Hematopoietic multipotent progenitor cell treated with erythropoietin and hydrocortisone succinate and interleukin-3 and kit ligand, for 4 days (in vitro differentiated cells): Measurements from ENCODE around the gene CNPY1.
"Not testable (repeated sequence)": the region's sequence is repeated elsewhere in the genome, so short reads cannot be mapped to it uniquely, and the experiment has no call there.

Experiments
- DNase-seq: peaks from one replicate; pipeline ENCODE4 v3.0.0-alpha.2; 2015

The CNPY1 gene

GRCh38 chr7:155530601-155531000 is 15.8 kb downstream of the CNPY1 start:
- DNase-seq = no peak

- DNase-seq = no peak
Observed at GRCh38 chr7:155529845-155530244, 16.5 kb downstream of the CNPY1 start.

GRCh38 chr7:155529346-155529745 is 17.0 kb downstream of the CNPY1 start:
- DNase-seq = no peak

GRCh38 chr7:155527664-155528063 is 18.7 kb downstream of the CNPY1 start:
- DNase-seq = no peak

- DNase-seq = no peak
Observed at GRCh38 chr7:155526225-155526624, 20.1 kb downstream of the CNPY1 start.

GRCh38 chr7:155524018-155524556 is 22.3 kb downstream of the CNPY1 start:
- DNase-seq = no peak

- DNase-seq = no peak
Observed at GRCh38 chr7:155523168-155523675, 23.1 kb downstream of the CNPY1 start.

GRCh38 chr7:155521743-155522398 is 24.5 kb downstream of the CNPY1 start:
- DNase-seq = no peak

GRCh38 chr7:155521007-155521742 is 25.2 kb downstream of the CNPY1 start:
- no peak for DNase-seq

GRCh38 chr7:155520114-155520513 is 26.2 kb downstream of the CNPY1 start:
- no peak for DNase-seq

GRCh38 chr7:155519358-155519757 is 27.0 kb downstream of the CNPY1 start:
- DNase-seq = not testable (repeated sequence)

GRCh38 chr7:155518633-155519032 is 27.7 kb downstream of the CNPY1 start:
- no peak for DNase-seq

GRCh38 chr7:155517969-155518368 is 28.4 kb downstream of the CNPY1 start:
- no peak for DNase-seq

- no peak for DNase-seq
Observed at GRCh38 chr7:155517452-155517851, 28.9 kb downstream of the CNPY1 start.

GRCh38 chr7:155516466-155516865 is 29.9 kb downstream of the CNPY1 start:
- no peak for DNase-seq

- no peak for DNase-seq
Observed at GRCh38 chr7:155515318-155515717, 31.0 kb downstream of the CNPY1 start.

- no peak for DNase-seq
Observed at GRCh38 chr7:155514296-155514695, 32.1 kb downstream of the CNPY1 start.

GRCh38 chr7:155513543-155514285 is 32.6 kb downstream of the CNPY1 start:
- no peak for DNase-seq

- no peak for DNase-seq
Observed at GRCh38 chr7:155512246-155512887, 34.0 kb downstream of the CNPY1 start.

- DNase-seq = no peak
Observed at GRCh38 chr7:155511702-155511996, 34.7 kb downstream of the CNPY1 start.

- no peak for DNase-seq
Observed at GRCh38 chr7:155510975-155511701, 35.2 kb downstream of the CNPY1 start.
